ENCODE measurements around the gene SHC3. TPM values are rescaled to one million over a fixed set of nuclear protein-coding genes. Genes with fewer than 3 reads are reported as not detected.

SHC3 gene
- total RNA-seq, 2 donors from 2014 or later: 1.0 to 1.7 TPM

DNA sequence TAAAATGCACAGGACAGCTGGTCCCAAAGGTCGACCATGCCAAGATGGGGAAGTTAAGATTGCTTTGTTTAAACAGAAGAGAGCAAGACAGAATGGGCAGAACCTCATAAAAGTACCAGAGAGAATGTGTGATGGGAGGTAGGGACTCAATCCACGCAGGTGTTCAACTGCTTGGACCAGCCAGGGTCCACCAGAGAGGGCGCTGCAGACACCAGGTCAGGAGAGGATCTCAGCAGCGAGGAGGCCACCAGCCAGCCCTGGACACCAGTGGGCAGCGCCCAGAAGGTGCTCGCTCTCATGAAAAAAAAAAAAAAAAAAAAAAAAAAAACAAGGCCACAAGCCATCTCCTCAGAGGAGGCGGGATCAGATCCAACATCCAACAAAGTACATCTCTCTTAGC, 81.8 kb downstream of the SHC3 start:
- Histone ChIP-seq H3K4me1 (peaks cover 0 to 10% of the 10 kb centered on the region in 2 donors), H3K9me3 (no peaks in the 10 kb centered on the region), H3K4me3 (no peak overlapping the region), H3K36me3 (no peaks in the 10 kb centered on the region), H3K27me3 (no peaks in the 10 kb centered on the region), H3K27ac (no peak overlapping the region)
- no peak for DNase-seq (ENCODE audit: low spot score)
- TF ChIP-seq, protein P1, sequence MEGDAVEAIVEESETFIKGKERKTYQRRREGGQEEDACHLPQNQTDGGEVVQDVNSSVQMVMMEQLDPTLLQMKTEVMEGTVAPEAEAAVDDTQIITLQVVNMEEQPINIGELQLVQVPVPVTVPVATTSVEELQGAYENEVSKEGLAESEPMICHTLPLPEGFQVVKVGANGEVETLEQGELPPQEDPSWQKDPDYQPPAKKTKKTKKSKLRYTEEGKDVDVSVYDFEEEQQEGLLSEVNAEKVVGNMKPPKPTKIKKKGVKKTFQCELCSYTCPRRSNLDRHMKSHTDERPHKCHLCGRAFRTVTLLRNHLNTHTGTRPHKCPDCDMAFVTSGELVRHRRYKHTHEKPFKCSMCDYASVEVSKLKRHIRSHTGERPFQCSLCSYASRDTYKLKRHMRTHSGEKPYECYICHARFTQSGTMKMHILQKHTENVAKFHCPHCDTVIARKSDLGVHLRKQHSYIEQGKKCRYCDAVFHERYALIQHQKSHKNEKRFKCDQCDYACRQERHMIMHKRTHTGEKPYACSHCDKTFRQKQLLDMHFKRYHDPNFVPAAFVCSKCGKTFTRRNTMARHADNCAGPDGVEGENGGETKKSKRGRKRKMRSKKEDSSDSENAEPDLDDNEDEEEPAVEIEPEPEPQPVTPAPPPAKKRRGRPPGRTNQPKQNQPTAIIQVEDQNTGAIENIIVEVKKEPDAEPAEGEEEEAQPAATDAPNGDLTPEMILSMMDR (IDR thresholded peaks at IDR 0.05): no peak

DNA sequence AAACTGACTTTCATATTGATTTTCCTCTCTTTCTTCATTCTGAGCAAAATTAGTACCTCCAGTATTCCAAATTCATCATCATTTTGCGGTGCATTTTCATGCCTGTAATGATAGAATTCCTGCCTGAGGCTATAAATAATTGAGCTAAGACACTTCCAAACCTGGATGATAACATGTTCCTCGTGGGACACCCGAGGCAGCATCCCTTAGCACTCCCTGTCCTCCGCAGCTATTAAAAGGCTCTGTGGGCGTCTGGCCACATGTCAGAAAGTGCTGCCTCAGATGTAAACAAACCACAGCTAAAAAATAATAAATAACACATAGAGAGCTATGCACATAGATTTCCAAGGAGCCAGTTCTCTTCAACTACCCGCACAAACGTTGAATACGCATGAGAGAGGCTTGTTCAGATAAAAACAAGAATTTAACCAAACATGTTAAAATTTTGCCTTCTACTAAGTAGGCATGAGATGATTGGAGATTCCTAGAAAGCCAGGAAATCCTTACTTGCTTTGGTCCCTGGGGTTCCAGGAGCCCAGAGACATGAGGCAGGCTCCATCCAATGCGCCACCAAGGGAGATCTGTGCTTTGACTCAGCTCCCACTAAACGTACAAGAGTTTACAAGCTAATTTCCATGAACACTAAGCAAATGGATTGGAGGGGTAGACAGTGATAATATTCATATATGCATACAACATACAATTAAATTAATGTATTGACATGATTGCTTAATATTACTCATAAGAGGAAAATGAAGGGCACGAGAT, 82.7 kb downstream of the SHC3 start:
- Histone ChIP-seq H3K27ac (no peak overlapping the region), H3K4me3 (no peak overlapping the region), H3K36me3 (no peaks in the 10 kb centered on the region), H3K4me1 (peaks cover 0 to 10% of the 10 kb centered on the region in 2 donors), H3K9me3 (no peaks in the 10 kb centered on the region), H3K27me3 (no peaks in the 10 kb centered on the region)
- no peak for DNase-seq (ENCODE audit: low spot score)
- TF ChIP-seq, protein P1 (IDR thresholded peaks at IDR 0.05): no peak

DNA sequence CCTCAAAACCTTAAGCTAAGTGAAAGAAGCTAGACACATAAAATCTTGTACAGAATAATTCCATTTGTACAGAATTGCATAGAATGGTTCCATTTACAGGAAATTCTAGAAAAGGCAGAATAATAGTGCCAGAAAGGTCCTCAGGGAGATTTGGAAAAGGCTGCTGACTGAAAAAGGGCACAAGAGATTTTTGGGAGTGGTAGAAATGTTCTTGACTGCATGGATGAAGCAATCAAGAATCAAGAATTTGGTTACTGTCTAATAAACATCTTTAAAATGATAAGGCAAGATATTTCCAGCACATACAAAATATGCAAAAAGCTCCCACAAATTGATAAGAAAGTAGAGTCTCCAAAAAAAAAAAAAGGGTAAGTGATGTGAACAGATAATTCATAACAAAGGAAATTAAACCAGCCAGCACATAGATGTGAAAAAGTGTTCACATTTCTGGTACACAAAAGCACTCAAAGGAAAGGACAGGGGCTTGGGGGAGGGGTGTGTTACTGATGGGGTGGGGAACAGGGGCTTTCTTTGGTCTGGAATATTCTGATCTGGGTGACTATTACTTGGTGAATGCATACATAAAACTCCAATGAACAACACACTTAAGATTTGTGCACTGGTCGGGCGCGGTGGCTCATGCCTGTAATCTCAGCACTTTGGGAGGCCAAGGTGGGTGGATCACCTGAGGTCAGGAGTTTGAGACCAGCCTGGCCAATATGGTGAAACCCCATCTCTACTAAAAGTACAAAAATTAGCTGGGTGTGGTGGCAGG, 85.2 kb downstream of the SHC3 start:
- no peak for DNase-seq (ENCODE audit: low spot score)
- TF ChIP-seq, protein P1 (IDR thresholded peaks at IDR 0.05): no peak
- Histone ChIP-seq H3K9me3 (no peaks in the 10 kb centered on the region), H3K36me3 (no peaks in the 10 kb centered on the region), H3K27me3 (no peaks in the 10 kb centered on the region), H3K27ac (no peak overlapping the region), H3K4me3 (no peak overlapping the region), H3K4me1 (peaks cover 0 to 10% of the 10 kb centered on the region in 2 donors)

DNA sequence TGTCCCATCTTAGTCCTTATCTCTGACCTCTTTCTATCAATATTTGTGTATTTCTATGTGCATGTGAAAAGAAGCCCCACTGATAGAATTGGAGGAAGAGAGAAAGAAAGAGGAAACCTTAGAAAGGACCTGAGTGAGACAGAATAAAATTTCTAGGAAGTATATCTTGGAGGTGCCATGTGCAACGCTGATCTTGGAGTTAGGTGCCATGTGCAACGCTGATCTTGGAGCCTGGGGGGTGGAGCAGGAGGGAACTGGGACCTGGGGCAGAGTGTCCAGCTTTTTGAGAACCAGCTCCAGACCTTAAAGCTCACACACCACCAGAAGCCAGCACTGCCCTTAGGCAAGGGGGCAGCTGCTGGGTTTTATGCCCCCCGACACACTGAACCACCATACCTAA, 89.4 kb downstream of the SHC3 start:
- TF ChIP-seq, protein P1 (IDR thresholded peaks at IDR 0.05): no peak
- no peaks in the 10 kb centered on the region for H3K4me1 ChIP-seq
- H3K36me3 ChIP-seq: no peaks in the 10 kb centered on the region
- no peak overlapping the region for H3K27ac ChIP-seq
- no peak for DNase-seq (ENCODE audit: low spot score)
- no peak overlapping the region for H3K4me3 ChIP-seq
- no peaks in the 10 kb centered on the region for H3K9me3 ChIP-seq
- no peaks in the 10 kb centered on the region for H3K27me3 ChIP-seq

DNA sequence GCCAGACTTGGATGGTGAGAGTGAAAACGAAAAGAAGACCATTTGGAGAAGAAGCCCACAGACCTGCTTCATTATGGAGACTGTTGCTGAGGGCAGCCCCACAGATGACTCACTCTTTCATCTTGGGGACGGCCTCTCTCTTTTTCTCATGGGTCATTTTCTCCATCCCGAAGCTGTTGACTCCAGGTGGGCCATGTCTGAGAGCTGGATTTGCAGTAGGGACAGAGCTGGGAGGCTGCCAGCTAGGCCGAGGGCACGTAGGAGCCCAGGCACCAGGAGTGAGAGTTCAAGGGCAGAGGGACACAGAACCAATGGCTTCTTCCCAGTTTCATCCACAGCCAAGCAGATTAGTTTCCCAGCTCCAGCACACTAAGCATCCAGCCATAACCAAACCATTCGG, 95.0 kb downstream of the SHC3 start:
- TF ChIP-seq, protein P1 (IDR thresholded peaks at IDR 0.05): no peak
- Histone ChIP-seq H3K4me1 (peaks cover 0 to 6% of the 10 kb centered on the region in 2 donors), H3K36me3 (no peaks in the 10 kb centered on the region), H3K27ac (no peak overlapping the region), H3K9me3 (no peaks in the 10 kb centered on the region), H3K27me3 (no peaks in the 10 kb centered on the region), H3K4me3 (no peak overlapping the region)
- DNase-seq (ENCODE audit: low spot score): peak; percentile 51

All from right atrium auricular region (tissue), 2 donors.